OCI-LY7 (cell line): ENCODE results near the gene MAPRE3. TPM values are rescaled to one million over a fixed set of nuclear protein-coding genes. Genes with fewer than 3 reads are reported as not detected.

ENCODE experiments used
- BruUV-seq: library from RNA; stranded (reverse); fragments of 400-500 nt; replicated peaks from 2 replicates; lab custom pipeline; 2021; lab: Mats Ljungman, UMichigan
- CTCF ChIA-PET: fragments of 300-600 bp; sonication (Branson Sonifier 250); formaldehyde crosslinking; loops from one replicate; lab custom pipeline; 2022; ENCODE audit warnings: antibody characterized with exemption; ENCODE audit not compliant: unreplicated experiment; lab: Charles Lee
- POLR2A ChIA-PET: fragments of 300-600 bp; sonication (Branson Sonifier 250); formaldehyde crosslinking; loops from one replicate; lab custom pipeline; 2022; ENCODE audit warnings: antibody characterized with exemption; lab: Charles Lee
- DNase-seq: peaks from one replicate; pipeline ENCODE4 v3.0.0-alpha.2; 2015; ENCODE audit warnings: low spot score
- H2AFZ ChIP-seq: fragments of 200-600 bp; sonication (generic), shearing (Covaris generic); 2 replicates; pipeline ENCODE4 v1.6.1; 2014; ENCODE audit warnings: mild to moderate bottlenecking, antibody characterized with exemption, low read length, moderate library complexity
- H3K27ac ChIP-seq: fragments of 200-600 bp; sonication (generic); 2 replicates; pipeline ENCODE4 v1.5.1; 2014; ENCODE audit warnings: mixed run types, low read depth, mild to moderate bottlenecking, moderate library complexity, low read length, inconsistent platforms; ENCODE audit not compliant: poor library complexity, severe bottlenecking
- H3K36me3 ChIP-seq: fragments of 200-600 bp; sonication (generic); 2 replicates; pipeline ENCODE4 v1.6.1; 2014; ENCODE audit warnings: mild to moderate bottlenecking, antibody characterized with exemption, low read length, moderate library complexity, mixed read lengths; ENCODE audit not compliant: insufficient read depth
- H3K4me1 ChIP-seq: fragments of 200-600 bp; sonication (generic); 2 replicates; pipeline ENCODE4 v1.5.1; 2014; ENCODE audit warnings: mild to moderate bottlenecking, low read length; ENCODE audit not compliant: insufficient read depth, poor library complexity, severe bottlenecking
- H3K4me2 ChIP-seq: fragments of 200-600 bp; sonication (generic); 2 replicates; pipeline ENCODE4 v1.6.1; 2014; ENCODE audit warnings: mild to moderate bottlenecking, low read length
- H3K4me3 ChIP-seq: fragments of 200-600 bp; sonication (generic); 2 replicates; pipeline ENCODE4 v1.5.1; 2014; ENCODE audit warnings: mild to moderate bottlenecking, low read depth, low read length; ENCODE audit not compliant: poor library complexity, severe bottlenecking
- H3K79me2 ChIP-seq: fragments of 200-600 bp; sonication (generic); 2 replicates; pipeline ENCODE4 v1.6.1; 2016; ENCODE audit warnings: low read depth, mild to moderate bottlenecking, low read length, moderate library complexity, mixed read lengths; ENCODE audit not compliant: insufficient read depth
- H3K9me2 ChIP-seq: fragments of 200-600 bp; sonication (generic); 2 replicates; pipeline ENCODE4 v1.6.1; 2016; ENCODE audit warnings: mild to moderate bottlenecking, low read length, mixed read lengths; ENCODE audit not compliant: insufficient read depth
- H3K9me3 ChIP-seq: fragments of 200-600 bp; sonication (generic); 2 replicates; pipeline ENCODE4 v1.6.1; 2014; ENCODE audit warnings: mild to moderate bottlenecking, mixed run types, low read length, mixed read lengths
- H4K20me1 ChIP-seq: fragments of 200-600 bp; sonication (generic); 2 replicates; pipeline ENCODE4 v1.6.1; 2014; ENCODE audit warnings: mild to moderate bottlenecking, antibody characterized with exemption, low read length, moderate library complexity, mixed read lengths; ENCODE audit not compliant: insufficient read depth
- CTCF ChIP-seq: fragments of 200-600 bp; sonication (generic); conservative IDR thresholded peaks from 2 replicates; pipeline ENCODE4 v1.5.1; 2014; ENCODE audit warnings: mild to moderate bottlenecking, antibody characterized with exemption, low read length, moderate library complexity, mixed read lengths
- EZH2phosphoT487 ChIP-seq: fragments of 200-600 bp; sonication (generic); IDR thresholded peaks from 2 replicates; pipeline ENCODE4 v1.6.1; 2018; ENCODE audit warnings: low read depth, borderline replicate concordance, mild to moderate bottlenecking, mixed run types, antibody characterized with exemption, low read length, moderate library complexity, mixed read lengths
- intact Hi-C: fragments of 100-400 bp; cut with micrococcal nuclease; formaldehyde crosslinking; loops from one replicate; pipeline ENCODE4 v1.10.0; 2022; ENCODE audit not compliant: unreplicated experiment
- total RNA-seq, 2 experiments: library from RNA; depleted of rRNA in 1 of 2; stranded (reverse); fragments of >200 nt in 1 of 2; shearing (Covaris generic) in 1 of 2; gene quantifications; 2 replicates each; pipeline ENCODE4 v1.2.3, GENCODE V29; 2014 to 2022

The MAPRE3 gene
- total RNA-seq, 2 experiments from 2014 or later = not detected

- BruUV-seq = no TSS peak
- POLR2A ChIA-PET = no interaction called here
- no peak overlapping the region for H3K4me3 ChIP-seq
- no peaks in the 10 kb centered on the region for H3K4me1 ChIP-seq
- DNase-seq = no peak
- no peaks in the 10 kb centered on the region for H4K20me1 ChIP-seq
- H3K79me2 ChIP-seq = no peaks in the 10 kb centered on the region
- intact Hi-C loops = no loop called here
- H3K36me3 ChIP-seq = no peaks in the 10 kb centered on the region
- H3K9me2 ChIP-seq = no peaks in the 10 kb centered on the region
- no peak overlapping the region for H3K27ac ChIP-seq
- CTCF ChIA-PET = interaction anchor here (0.5 kb wide), 1 partner anchor 1854 kb away, joined by 3 read pairs; no protein-coding TSS in a partner anchor
- TF ChIP-seq CTCF (no peak), EZH2phosphoT487 (no peak)
- no peak overlapping the region for H3K4me2 ChIP-seq
- no peak overlapping the region for H2AFZ ChIP-seq
- H3K9me3 ChIP-seq = no peaks in the 10 kb centered on the region
These were observed 31.5 kb downstream of the MAPRE3 start for GRCh38 chr2:27001950-27002349.

GRCh38 chr2:27003007-27003406 is 32.6 kb downstream of the MAPRE3 start:
- intact Hi-C loops = no loop called here
- BruUV-seq = no TSS peak
- TF ChIP-seq CTCF = no peak
- TF ChIP-seq EZH2phosphoT487 = no peak

GRCh38 chr2:27003857-27004256 is 33.4 kb downstream of the MAPRE3 start:
- H3K9me3 ChIP-seq = no peaks in the 10 kb centered on the region
- H3K4me1 ChIP-seq = no peaks in the 10 kb centered on the region
- TF ChIP-seq CTCF = no peak
- no peak for TF ChIP-seq EZH2phosphoT487
- H3K9me2 ChIP-seq = no peaks in the 10 kb centered on the region
- no peak overlapping the region for H2AFZ ChIP-seq
- ChIA-PET CTCF (interaction anchor here (1.3 kb wide), 1 partner anchor 13 kb away, joined by 3 read pairs; no protein-coding TSS in a partner anchor), POLR2A (interaction anchor here (0.7 to 1.8 kb wide), 3 partner anchors 12 to 162 kb away, joined by 3 to 5 read pairs (median 4); no protein-coding TSS in a partner anchor)
- no peaks in the 10 kb centered on the region for H4K20me1 ChIP-seq
- intact Hi-C loops = no loop called here
- no peaks in the 10 kb centered on the region for H3K79me2 ChIP-seq
- BruUV-seq = no TSS peak
- H3K4me3 ChIP-seq = no peak overlapping the region
- DNase-seq = no peak
- no peak overlapping the region for H3K4me2 ChIP-seq
- no peak overlapping the region for H3K27ac ChIP-seq
- H3K36me3 ChIP-seq = no peaks in the 10 kb centered on the region

More at GRCh38 chr2:27003007-27003406, 32.6 kb downstream of the MAPRE3 start:
- Histone ChIP-seq H3K4me2 (no peak overlapping the region), H2AFZ (no peak overlapping the region), H4K20me1 (no peaks in the 10 kb centered on the region), H3K9me3 (no peaks in the 10 kb centered on the region), H3K27ac (no peak overlapping the region), H3K9me2 (no peaks in the 10 kb centered on the region), H3K79me2 (no peaks in the 10 kb centered on the region), H3K36me3 (no peaks in the 10 kb centered on the region), H3K4me3 (no peak overlapping the region), H3K4me1 (no peaks in the 10 kb centered on the region)
- POLR2A ChIA-PET = no interaction called here
- CTCF ChIA-PET = no interaction called here
- no peak for DNase-seq
